ENCODE results near the gene NBAS.

DNA sequence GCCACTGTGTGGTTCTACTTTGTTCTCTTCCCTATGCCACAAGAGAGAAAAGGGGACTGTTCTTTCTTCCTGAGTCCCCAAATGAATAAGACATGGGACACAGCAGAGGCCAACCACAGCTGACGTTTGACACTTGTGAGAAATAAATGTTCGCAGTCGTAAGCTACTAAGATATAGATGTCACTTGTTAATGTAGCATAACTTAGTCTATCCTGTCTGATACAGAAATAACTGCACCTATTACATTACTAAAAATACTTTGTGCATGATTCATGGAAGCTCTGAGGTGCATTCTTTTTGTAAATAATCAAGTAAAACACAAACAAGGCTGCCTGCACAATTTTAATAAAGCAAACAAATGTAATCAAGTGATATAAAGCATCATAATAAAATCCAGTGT is 148.8 kb downstream of the NBAS start:
- TF ChIP-seq, protein P1, sequence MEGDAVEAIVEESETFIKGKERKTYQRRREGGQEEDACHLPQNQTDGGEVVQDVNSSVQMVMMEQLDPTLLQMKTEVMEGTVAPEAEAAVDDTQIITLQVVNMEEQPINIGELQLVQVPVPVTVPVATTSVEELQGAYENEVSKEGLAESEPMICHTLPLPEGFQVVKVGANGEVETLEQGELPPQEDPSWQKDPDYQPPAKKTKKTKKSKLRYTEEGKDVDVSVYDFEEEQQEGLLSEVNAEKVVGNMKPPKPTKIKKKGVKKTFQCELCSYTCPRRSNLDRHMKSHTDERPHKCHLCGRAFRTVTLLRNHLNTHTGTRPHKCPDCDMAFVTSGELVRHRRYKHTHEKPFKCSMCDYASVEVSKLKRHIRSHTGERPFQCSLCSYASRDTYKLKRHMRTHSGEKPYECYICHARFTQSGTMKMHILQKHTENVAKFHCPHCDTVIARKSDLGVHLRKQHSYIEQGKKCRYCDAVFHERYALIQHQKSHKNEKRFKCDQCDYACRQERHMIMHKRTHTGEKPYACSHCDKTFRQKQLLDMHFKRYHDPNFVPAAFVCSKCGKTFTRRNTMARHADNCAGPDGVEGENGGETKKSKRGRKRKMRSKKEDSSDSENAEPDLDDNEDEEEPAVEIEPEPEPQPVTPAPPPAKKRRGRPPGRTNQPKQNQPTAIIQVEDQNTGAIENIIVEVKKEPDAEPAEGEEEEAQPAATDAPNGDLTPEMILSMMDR (conservative IDR thresholded peaks at IDR 0.05) = no peak
- no peak for TF ChIP-seq EZH2 (IDR thresholded peaks at IDR 0.05; ENCODE audit: low read depth)
